ENCODE data around the gene FMNL3. TPM values are rescaled to one million over a fixed set of nuclear protein-coding genes. Genes with fewer than 3 reads are reported as not detected.

The FMNL3 gene
- total and polyA plus RNA-seq, 2 of the 13 experiments (the other 11 are each of a cell fraction or from before 2014, with no cell fraction given) = 0.44 to 1.1 TPM

DNA sequence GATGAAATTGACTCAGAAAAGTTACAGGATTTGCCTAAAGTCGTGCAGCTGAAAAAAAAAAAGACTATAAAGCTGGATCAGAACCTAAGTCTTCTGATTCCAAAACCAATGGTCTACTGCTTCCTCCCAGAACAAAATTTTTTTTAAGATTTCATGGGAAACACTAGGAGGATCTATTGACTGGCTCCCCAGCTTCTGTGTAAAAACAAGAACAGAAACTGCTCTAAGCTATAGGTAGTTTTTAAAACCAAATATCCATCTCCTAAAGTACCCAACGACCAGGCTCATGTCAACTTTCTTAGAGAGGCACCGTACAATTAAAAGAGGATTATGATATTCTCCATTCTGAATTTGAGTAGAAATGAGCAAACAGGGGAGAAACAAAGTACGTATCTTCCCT, 9.4 kb downstream of the FMNL3 start:
- CTCF ChIA-PET (ENCODE audit: low intra/inter-chr PET ratio, low total read pairs) = no interaction called here
- POLR2A ChIA-PET = no interaction called here
- intact Hi-C loops (cut with micrococcal nuclease; ENCODE audit: unreplicated experiment) (no loop called here), in situ Hi-C loops (cut with HindIII; ENCODE audit: extremely low pct_ligation_motif_present, low pct_unique_long_range_greater_than_20kb) (no loop called here)
- ATAC-seq (no peak), DNase-seq (ENCODE audit: low spot score) (no peak), FAIRE-seq (no peak)
- Histone ChIP-seq H3K9ac (ENCODE audit: insufficient read depth, low read depth, low read length) (no peak overlapping the region), H3K36me3 (replicated peaks in 1 of 2; ENCODE audit: control insufficient read depth in 1 of 2, insufficient read depth in 2 of 2, low read length in 2 of 2) (no peaks in the 10 kb centered on the region), H3K4me3 (replicated peaks in 1 of 3; ENCODE audit: insufficient read depth in 1 of 3, low read depth in 2 of 3, low read length in 3 of 3) (no peak overlapping the region), H3K9me3 (ENCODE audit: low read length) (no peaks in the 10 kb centered on the region), H3K79me2 (ENCODE audit: insufficient read depth, low read length) (no peaks in the 10 kb centered on the region), H3K4me1 (ENCODE audit: insufficient read depth, low read length) (no peaks in the 10 kb centered on the region), H3K27me3 (ENCODE audit: control insufficient read depth in 1 of 2, insufficient read depth in 2 of 2, low read length in 2 of 2) (no peaks in the 10 kb centered on the region), H2AFZ (ENCODE audit: low read length) (no peak overlapping the region), H3K4me2 (ENCODE audit: low read depth, low read length) (no peak overlapping the region), H3K27ac (ENCODE audit: extremely low read length, insufficient read depth, low read length) (no peak overlapping the region), H4K20me1 (ENCODE audit: insufficient read depth, low read length) (no peaks in the 10 kb centered on the region)
- BruUV-seq (replicated peaks) = no TSS peak
- 38% methylated on average over 4 of the region's 4 CpGs for WGBS (ENCODE audit: low lambda C conversion rate)
- TF ChIP-seq NFKB2 (CRISPR knock-in tag; IDR thresholded peaks at IDR 0.05; ENCODE audit: borderline replicate concordance) = no peak
- TF ChIP-seq NPAS2 (CRISPR knock-in tag; IDR thresholded peaks at IDR 0.05; ENCODE audit: borderline replicate concordance) = no peak
- no peak for TF ChIP-seq BORCS8-MEF2B (CRISPR knock-in tag; IDR thresholded peaks at IDR 0.05)
- TF ChIP-seq, protein P1, sequence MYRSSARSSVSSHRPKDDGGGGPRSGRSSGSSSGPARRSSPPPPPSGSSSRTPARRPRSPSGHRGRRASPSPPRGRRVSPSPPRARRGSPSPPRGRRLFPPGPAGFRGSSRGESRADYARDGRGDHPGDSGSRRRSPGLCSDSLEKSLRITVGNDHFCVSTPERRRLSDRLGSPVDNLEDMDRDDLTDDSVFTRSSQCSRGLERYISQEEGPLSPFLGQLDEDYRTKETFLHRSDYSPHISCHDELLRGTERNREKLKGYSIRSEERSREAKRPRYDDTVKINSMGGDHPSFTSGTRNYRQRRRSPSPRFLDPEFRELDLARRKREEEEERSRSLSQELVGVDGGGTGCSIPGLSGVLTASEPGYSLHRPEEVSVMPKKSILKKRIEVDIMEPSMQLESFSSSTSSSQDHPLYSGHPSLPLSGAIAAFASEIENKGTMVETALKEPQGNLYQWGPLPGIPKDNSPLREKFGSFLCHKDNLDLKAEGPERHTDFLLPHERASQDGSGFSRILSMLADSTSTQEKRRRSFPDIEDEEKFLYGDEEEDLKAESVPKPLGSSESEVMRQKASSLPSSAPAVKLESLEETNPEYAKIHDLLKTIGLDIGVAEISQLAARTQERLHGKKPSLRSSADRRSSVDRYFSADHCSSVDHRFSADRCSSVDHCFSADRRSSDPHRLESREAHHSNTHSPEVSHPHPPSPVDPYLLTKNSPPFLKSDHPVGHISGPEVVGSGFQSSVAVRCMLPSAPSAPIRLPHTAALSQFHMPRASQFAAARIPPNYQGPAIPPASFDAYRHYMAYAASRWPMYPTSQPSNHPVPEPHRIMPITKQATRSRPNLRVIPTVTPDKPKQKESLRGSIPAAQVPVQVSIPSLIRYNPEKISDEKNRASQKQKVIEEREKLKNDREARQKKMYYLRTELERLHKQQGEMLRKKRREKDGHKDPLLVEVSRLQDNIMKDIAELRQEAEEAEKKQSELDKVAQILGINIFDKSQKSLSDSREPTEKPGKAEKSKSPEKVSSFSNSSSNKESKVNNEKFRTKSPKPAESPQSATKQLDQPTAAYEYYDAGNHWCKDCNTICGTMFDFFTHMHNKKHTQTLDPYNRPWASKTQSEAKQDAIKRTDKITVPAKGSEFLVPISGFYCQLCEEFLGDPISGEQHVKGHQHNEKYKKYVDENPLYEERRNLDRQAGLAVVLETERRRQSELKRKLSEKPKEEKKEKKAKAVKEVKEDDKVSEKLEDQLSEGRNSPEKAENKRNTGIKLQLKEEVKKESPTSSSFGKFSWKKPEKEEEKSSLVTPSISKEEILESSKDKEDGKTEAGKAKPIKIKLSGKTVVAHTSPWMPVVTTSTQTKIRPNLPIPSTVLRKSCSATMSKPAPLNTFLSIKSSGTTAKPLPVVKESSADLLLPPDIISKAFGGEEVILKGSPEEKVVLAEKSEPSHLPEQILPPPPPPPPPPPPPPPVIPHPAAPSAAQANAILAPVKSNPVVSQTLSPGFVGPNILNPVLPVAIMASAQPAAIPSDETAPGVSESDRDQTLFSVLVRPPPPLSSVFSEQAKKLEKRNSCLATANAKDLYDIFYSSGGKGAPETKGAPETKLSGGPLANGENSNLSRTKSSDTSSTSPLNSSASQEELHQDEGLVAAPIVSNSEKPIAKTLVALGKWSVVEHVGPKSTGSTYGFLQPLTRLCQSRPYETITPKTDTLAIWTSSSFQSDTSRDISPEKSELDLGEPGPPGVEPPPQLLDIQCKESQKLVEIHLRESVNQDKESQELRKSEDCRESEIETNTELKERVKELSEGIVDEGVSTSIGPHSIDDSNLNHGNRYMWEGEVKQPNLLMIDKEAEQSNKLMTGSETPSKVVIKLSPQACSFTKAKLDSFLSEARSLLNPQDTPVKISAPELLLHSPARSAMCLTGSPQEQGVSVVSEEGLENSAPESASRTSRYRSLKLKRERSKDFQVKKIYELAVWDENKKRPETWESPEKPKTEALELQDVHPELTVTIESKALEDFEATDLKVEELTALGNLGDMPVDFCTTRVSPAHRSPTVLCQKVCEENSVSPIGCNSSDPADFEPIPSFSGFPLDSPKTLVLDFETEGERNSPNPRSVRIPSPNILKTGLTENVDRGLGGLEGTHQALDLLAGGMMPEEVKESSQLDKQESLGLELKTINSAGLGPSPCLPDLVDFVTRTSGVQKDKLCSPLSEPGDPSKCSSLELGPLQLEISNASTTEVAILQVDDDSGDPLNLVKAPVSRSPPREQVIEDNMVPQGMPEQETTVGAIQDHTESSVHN (CRISPR knock-in tag; IDR thresholded peaks at IDR 0.05) = no peak
- no peak for TF ChIP-seq KLF15 (CRISPR knock-in tag; IDR thresholded peaks at IDR 0.05; ENCODE audit: borderline replicate concordance)
- TF ChIP-seq, protein P2, sequence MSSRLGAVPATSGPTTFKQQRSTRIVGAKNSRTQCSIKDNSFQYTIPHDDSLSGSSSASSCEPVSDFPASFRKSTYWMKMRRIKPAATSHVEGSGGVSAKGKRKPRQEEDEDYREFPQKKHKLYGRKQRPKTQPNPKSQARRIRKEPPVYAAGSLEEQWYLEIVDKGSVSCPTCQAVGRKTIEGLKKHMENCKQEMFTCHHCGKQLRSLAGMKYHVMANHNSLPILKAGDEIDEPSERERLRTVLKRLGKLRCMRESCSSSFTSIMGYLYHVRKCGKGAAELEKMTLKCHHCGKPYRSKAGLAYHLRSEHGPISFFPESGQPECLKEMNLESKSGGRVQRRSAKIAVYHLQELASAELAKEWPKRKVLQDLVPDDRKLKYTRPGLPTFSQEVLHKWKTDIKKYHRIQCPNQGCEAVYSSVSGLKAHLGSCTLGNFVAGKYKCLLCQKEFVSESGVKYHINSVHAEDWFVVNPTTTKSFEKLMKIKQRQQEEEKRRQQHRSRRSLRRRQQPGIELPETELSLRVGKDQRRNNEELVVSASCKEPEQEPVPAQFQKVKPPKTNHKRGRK (CRISPR knock-in tag; IDR thresholded peaks at IDR 0.05) = no peak
- TF ChIP-seq ZNF251 (CRISPR knock-in tag; IDR thresholded peaks at IDR 0.05) = no peak
- TF ChIP-seq, protein P3, sequence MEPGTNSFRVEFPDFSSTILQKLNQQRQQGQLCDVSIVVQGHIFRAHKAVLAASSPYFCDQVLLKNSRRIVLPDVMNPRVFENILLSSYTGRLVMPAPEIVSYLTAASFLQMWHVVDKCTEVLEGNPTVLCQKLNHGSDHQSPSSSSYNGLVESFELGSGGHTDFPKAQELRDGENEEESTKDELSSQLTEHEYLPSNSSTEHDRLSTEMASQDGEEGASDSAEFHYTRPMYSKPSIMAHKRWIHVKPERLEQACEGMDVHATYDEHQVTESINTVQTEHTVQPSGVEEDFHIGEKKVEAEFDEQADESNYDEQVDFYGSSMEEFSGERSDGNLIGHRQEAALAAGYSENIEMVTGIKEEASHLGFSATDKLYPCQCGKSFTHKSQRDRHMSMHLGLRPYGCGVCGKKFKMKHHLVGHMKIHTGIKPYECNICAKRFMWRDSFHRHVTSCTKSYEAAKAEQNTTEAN (CRISPR knock-in tag; conservative IDR thresholded peaks at IDR 0.05) = no peak
- no peak for TF ChIP-seq ZSCAN9 (CRISPR knock-in tag; IDR thresholded peaks at IDR 0.05; ENCODE audit: borderline replicate concordance)
- TF ChIP-seq, protein P4, sequence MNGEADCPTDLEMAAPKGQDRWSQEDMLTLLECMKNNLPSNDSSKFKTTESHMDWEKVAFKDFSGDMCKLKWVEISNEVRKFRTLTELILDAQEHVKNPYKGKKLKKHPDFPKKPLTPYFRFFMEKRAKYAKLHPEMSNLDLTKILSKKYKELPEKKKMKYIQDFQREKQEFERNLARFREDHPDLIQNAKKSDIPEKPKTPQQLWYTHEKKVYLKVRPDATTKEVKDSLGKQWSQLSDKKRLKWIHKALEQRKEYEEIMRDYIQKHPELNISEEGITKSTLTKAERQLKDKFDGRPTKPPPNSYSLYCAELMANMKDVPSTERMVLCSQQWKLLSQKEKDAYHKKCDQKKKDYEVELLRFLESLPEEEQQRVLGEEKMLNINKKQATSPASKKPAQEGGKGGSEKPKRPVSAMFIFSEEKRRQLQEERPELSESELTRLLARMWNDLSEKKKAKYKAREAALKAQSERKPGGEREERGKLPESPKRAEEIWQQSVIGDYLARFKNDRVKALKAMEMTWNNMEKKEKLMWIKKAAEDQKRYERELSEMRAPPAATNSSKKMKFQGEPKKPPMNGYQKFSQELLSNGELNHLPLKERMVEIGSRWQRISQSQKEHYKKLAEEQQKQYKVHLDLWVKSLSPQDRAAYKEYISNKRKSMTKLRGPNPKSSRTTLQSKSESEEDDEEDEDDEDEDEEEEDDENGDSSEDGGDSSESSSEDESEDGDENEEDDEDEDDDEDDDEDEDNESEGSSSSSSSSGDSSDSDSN (CRISPR knock-in tag; IDR thresholded peaks at IDR 0.05) = no peak
- TF ChIP-seq ETV6 (CRISPR knock-in tag; conservative IDR thresholded peaks at IDR 0.05) = no peak
- TF ChIP-seq CENPX (CRISPR knock-in tag; IDR thresholded peaks at IDR 0.05) = no peak
